ENCODE measurements around the gene HOXA9. TPM values are rescaled to one million over a fixed set of nuclear protein-coding genes. Genes with fewer than 3 reads are reported as not detected.
A peak's percentile ranks its signal among the peaks of the same experiment; 100 is the strongest.

HOXA9 gene
- polyA plus RNA-seq, 1 donor (not counting 4 experiments of a cell fraction or from before 2014, with no cell fraction given): 28.1 TPM

- Histone ChIP-seq H3K27me3 (ENCODE audit: control insufficient read depth, extremely low read depth, insufficient read depth, low read length) (peaks cover 97% of the 10 kb centered on the region), H3K4me3 (ENCODE audit: control insufficient read depth in 2 of 3, extremely low read depth in 1 of 3, insufficient read depth in 2 of 3, low read depth in 1 of 3, low read length in 3 of 3) (peak overlapping the region in 1 of 3 experiments; percentile 37)
- dilution Hi-C loops (cut with MboI; ENCODE audit: extremely low pct_ligation_motif_present, low sequenced_read_pairs): no loop called here
These were observed 22.4 kb upstream of the HOXA9 start for GRCh38 chr7:27187475-27188385.

GRCh38 chr7:27186668-27187474 lies 21.5 kb upstream of the HOXA9 start:
- no peak overlapping the region for H3K9ac ChIP-seq (ENCODE audit: control insufficient read depth, extremely low read depth, insufficient read depth, low read length)
- no peaks in the 10 kb centered on the region for H3K9me1 ChIP-seq (ENCODE audit: control insufficient read depth, extremely low read depth, insufficient read depth, low read length)
- H3K79me2 ChIP-seq (ENCODE audit: control insufficient read depth, insufficient read depth, low read length): no peaks in the 10 kb centered on the region
- H3K27ac ChIP-seq (ENCODE audit: control insufficient read depth, insufficient read depth, low read length): no peak overlapping the region
- H2AFZ ChIP-seq (ENCODE audit: control insufficient read depth, low read length): no peak overlapping the region
- no peaks in the 10 kb centered on the region for H4K20me1 ChIP-seq (ENCODE audit: control insufficient read depth, extremely low read depth, insufficient read depth, low read length)
- TF ChIP-seq CTCF (optimal IDR thresholded peaks at IDR 0.05 in 1 of 3, IDR thresholded peaks at IDR 0.05 in 1 of 3, conservative IDR thresholded peaks at IDR 0.05 in 1 of 3; ENCODE audit: extremely low read depth in 1 of 3, insufficient read depth in 2 of 3, low read length in 3 of 3) (no peak), EZH2 (IDR thresholded peaks at IDR 0.05; ENCODE audit: low read length) (no peak)
- peaks cover 95% of the 10 kb centered on the region for H3K27me3 ChIP-seq (ENCODE audit: control insufficient read depth, extremely low read depth, insufficient read depth, low read length)
- H3K36me3 ChIP-seq (ENCODE audit: control insufficient read depth in 2 of 2, extremely low read depth in 1 of 2, insufficient read depth in 2 of 2, low read length in 2 of 2): no peaks in the 10 kb centered on the region
- dilution Hi-C loops (cut with MboI; ENCODE audit: extremely low pct_ligation_motif_present, low sequenced_read_pairs): no loop called here
- DNase-seq (ENCODE audit: low read depth, low spot score) (no peak), FAIRE-seq (no peak)
- no peak overlapping the region for H3K4me3 ChIP-seq (ENCODE audit: control insufficient read depth in 2 of 3, extremely low read depth in 1 of 3, insufficient read depth in 2 of 3, low read depth in 1 of 3, low read length in 3 of 3)
- peaks cover 13% of the 10 kb centered on the region for H3K4me1 ChIP-seq (ENCODE audit: control insufficient read depth, extremely low read depth, insufficient read depth, low read length)
- H3K9me3 ChIP-seq (ENCODE audit: control insufficient read depth, low read depth, low read length): no peaks in the 10 kb centered on the region
- H3K4me2 ChIP-seq (ENCODE audit: control insufficient read depth, extremely low read depth, insufficient read depth, low read depth, low read length): no peak overlapping the region

More at GRCh38 chr7:27187475-27188385, 22.4 kb upstream of the HOXA9 start:
- FAIRE-seq (no peak), DNase-seq (ENCODE audit: low read depth, low spot score) (no peak)
- H3K79me2 ChIP-seq (ENCODE audit: control insufficient read depth, insufficient read depth, low read length): no peaks in the 10 kb centered on the region
- no peaks in the 10 kb centered on the region for H3K9me3 ChIP-seq (ENCODE audit: control insufficient read depth, low read depth, low read length)
- H3K9ac ChIP-seq (ENCODE audit: control insufficient read depth, extremely low read depth, insufficient read depth, low read length): no peak overlapping the region
- no peaks in the 10 kb centered on the region for H3K9me1 ChIP-seq (ENCODE audit: control insufficient read depth, extremely low read depth, insufficient read depth, low read length)
- H2AFZ ChIP-seq (ENCODE audit: control insufficient read depth, low read length): no peak overlapping the region
- no peaks in the 10 kb centered on the region for H3K36me3 ChIP-seq (ENCODE audit: control insufficient read depth in 2 of 2, extremely low read depth in 1 of 2, insufficient read depth in 2 of 2, low read length in 2 of 2)
- H4K20me1 ChIP-seq (ENCODE audit: control insufficient read depth, extremely low read depth, insufficient read depth, low read length): no peaks in the 10 kb centered on the region
- H3K4me2 ChIP-seq (ENCODE audit: control insufficient read depth, extremely low read depth, insufficient read depth, low read depth, low read length): peak overlapping the region; percentile 37
- TF ChIP-seq EZH2 (IDR thresholded peaks at IDR 0.05; ENCODE audit: low read length) (peak; percentile 49), CTCF (optimal IDR thresholded peaks at IDR 0.05 in 1 of 3, IDR thresholded peaks at IDR 0.05 in 1 of 3, conservative IDR thresholded peaks at IDR 0.05 in 1 of 3; ENCODE audit: extremely low read depth in 1 of 3, insufficient read depth in 2 of 3, low read length in 3 of 3) (no peak)
- no peak overlapping the region for H3K27ac ChIP-seq (ENCODE audit: control insufficient read depth, insufficient read depth, low read length)
- H3K4me1 ChIP-seq (ENCODE audit: control insufficient read depth, extremely low read depth, insufficient read depth, low read length): peaks cover 13% of the 10 kb centered on the region

Data from keratinocyte (primary cell).